Measurements from ENCODE around the gene TNFRSF19. TPM values are rescaled to one million over a fixed set of nuclear protein-coding genes. Genes with fewer than 3 reads are reported as not detected.

TNFRSF19 gene
- total RNA-seq, 4 donors from 2014 or later = 0.51 to 1.5 (median 1.0) TPM

DNA sequence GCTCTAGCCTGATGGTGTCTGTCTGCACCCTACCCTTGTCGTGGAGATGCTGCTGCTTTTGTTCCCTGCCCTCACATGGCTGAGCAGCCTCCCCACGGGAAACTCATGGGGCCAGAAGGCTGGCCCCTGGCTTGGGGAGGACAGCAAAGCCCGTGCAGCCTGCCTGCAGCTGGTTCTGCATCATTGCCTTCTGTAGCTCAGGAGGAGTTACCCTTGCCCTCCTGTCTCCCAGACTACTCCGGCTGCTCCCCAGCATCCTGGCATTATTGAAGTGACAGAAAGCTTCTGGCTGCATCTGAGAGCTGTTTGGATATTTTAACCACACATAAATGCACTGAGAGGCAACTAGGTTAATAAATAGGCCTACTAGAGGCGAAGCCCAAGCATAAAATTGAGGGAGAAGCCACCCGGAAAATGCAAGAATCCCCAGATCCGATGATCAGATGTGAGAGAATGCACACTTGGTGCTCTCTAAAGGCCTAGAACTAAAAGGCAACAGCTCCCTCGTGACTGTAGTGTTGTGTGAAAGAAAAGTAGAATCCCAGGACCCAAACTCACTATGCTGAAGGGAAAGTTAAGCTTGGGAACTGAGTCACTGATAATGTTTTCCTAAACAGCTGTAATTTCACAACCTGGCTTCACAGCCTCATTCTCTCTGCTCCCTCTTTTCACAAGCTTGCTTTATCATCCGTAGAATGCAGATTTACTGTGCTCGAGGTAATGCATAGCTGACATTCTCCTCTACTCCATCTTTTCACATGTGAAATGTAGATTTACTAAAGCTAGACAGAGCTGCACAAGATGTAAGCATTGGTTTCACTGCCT lies 110.8 kb downstream of the TNFRSF19 start:
- no peaks in the 10 kb centered on the region for H3K9me3 ChIP-seq
- in situ Hi-C loops (cut with MboI; ENCODE audit: low sequenced_read_pairs in 4 of 4) (no loop called here), intact Hi-C loops (cut with DNase I; ENCODE audit: low total_unique reads) (no loop called here)
- TF ChIP-seq, protein P1, sequence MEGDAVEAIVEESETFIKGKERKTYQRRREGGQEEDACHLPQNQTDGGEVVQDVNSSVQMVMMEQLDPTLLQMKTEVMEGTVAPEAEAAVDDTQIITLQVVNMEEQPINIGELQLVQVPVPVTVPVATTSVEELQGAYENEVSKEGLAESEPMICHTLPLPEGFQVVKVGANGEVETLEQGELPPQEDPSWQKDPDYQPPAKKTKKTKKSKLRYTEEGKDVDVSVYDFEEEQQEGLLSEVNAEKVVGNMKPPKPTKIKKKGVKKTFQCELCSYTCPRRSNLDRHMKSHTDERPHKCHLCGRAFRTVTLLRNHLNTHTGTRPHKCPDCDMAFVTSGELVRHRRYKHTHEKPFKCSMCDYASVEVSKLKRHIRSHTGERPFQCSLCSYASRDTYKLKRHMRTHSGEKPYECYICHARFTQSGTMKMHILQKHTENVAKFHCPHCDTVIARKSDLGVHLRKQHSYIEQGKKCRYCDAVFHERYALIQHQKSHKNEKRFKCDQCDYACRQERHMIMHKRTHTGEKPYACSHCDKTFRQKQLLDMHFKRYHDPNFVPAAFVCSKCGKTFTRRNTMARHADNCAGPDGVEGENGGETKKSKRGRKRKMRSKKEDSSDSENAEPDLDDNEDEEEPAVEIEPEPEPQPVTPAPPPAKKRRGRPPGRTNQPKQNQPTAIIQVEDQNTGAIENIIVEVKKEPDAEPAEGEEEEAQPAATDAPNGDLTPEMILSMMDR (IDR thresholded peaks at IDR 0.05 in 4 of 5, conservative IDR thresholded peaks at IDR 0.05 in 1 of 5) = no peak
- no peak for TF ChIP-seq POLR2A (IDR thresholded peaks at IDR 0.05)
- no peak overlapping the region for H3K27ac ChIP-seq
- DNase-seq (no peak), ATAC-seq (no peak)
- H3K4me3 ChIP-seq = no peak overlapping the region
- no peaks in the 10 kb centered on the region for H3K4me1 ChIP-seq
- no peaks in the 10 kb centered on the region for H3K36me3 ChIP-seq
- H3K27me3 ChIP-seq = no peaks in the 10 kb centered on the region

DNA sequence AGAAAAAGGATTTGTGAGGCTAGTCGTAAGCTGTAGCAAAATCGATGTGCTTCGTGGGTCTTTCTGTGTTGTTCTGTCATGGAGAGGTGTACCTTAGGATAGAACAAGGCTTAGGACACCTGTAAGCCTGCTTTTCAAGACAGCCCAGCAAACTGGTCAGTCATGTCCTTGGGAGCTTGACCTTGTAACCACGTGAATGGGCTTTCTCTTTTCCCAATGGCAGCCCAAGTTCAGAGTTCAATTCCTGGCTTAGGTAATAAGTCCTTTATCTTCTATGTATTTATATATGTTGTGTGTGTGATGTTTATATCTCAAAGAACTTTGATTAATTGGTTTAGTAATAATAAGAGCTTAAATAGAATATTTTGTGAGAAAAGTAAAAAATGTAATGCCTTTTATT lies 112.9 kb downstream of the TNFRSF19 start:
- TF ChIP-seq POLR2A (IDR thresholded peaks at IDR 0.05) = no peak
- TF ChIP-seq, protein P1 (IDR thresholded peaks at IDR 0.05 in 4 of 5, conservative IDR thresholded peaks at IDR 0.05 in 1 of 5) = no peak
- in situ Hi-C loops (cut with MboI; ENCODE audit: low sequenced_read_pairs in 4 of 4) (no loop called here), intact Hi-C loops (cut with DNase I; ENCODE audit: low total_unique reads) (no loop called here)
- Histone ChIP-seq H3K9me3 (no peaks in the 10 kb centered on the region), H3K27ac (no peak overlapping the region), H3K36me3 (no peaks in the 10 kb centered on the region), H3K4me1 (no peaks in the 10 kb centered on the region), H3K27me3 (no peaks in the 10 kb centered on the region), H3K4me3 (no peak overlapping the region)
- ATAC-seq (no peak), DNase-seq (no peak)

DNA sequence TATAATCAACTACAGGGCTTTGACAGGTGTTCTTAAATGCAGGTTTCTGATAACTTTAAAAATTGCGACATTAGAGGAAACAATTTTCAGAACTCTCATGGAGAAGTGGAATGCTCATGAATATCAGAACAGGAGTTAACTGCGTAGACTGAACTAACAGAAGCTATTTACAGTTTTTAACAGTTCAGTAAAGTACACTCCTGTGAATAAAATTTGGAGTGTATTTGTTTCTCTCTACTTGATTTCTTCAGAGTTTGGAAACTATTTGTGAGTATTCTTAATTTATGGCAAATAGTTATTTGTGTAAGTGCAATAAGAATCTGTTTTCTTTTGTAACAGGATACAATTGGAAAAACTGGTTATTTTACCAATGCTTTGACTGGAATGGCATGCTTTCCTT lies 114.4 kb downstream of the TNFRSF19 start:
- Histone ChIP-seq H3K9me3 (no peaks in the 10 kb centered on the region), H3K27me3 (no peaks in the 10 kb centered on the region), H3K4me1 (no peaks in the 10 kb centered on the region), H3K36me3 (no peaks in the 10 kb centered on the region), H3K27ac (no peak overlapping the region), H3K4me3 (no peak overlapping the region)
- intact Hi-C loops (cut with DNase I; ENCODE audit: low total_unique reads) (no loop called here), in situ Hi-C loops (cut with MboI; ENCODE audit: low sequenced_read_pairs in 4 of 4) (no loop called here)
- TF ChIP-seq POLR2A (IDR thresholded peaks at IDR 0.05) = no peak
- TF ChIP-seq, protein P1 (IDR thresholded peaks at IDR 0.05 in 4 of 5, conservative IDR thresholded peaks at IDR 0.05 in 1 of 5) = no peak
- ATAC-seq (no peak), DNase-seq (no peak)

DNA sequence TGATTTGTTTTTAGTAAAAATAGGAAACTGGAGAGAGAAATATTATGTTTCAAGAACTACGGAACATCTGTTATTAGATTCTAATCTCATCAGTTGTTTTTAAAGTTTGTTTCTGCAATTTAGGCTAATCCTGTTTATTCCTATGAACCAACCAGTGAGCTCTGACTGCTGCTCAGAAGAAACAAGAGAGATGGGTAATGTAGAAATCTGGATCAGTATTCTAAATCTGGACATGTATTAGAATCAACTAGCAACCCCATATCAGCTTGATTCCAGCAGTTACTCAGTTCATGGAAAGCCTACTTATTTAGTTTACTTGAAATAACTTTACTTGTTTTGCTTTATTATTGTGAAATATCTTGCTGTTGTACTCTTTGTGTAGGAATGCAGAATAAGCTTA lies 115.2 kb downstream of the TNFRSF19 start:
- H3K27ac ChIP-seq = no peak overlapping the region
- no peak overlapping the region for H3K4me3 ChIP-seq
- H3K36me3 ChIP-seq = no peaks in the 10 kb centered on the region
- ATAC-seq (no peak), DNase-seq (no peak)
- H3K4me1 ChIP-seq = no peaks in the 10 kb centered on the region
- H3K9me3 ChIP-seq = no peaks in the 10 kb centered on the region
- intact Hi-C loops (cut with DNase I; ENCODE audit: low total_unique reads) = no loop called here
- in situ Hi-C loops (cut with MboI; ENCODE audit: low sequenced_read_pairs in 4 of 4) = no loop called here
- TF ChIP-seq POLR2A (IDR thresholded peaks at IDR 0.05) = no peak
- TF ChIP-seq, protein P1 (IDR thresholded peaks at IDR 0.05 in 4 of 5, conservative IDR thresholded peaks at IDR 0.05 in 1 of 5) = no peak
- no peaks in the 10 kb centered on the region for H3K27me3 ChIP-seq
